Activated CD4-positive, CD25-positive, alpha-beta regulatory T cell (primary cell): ENCODE measurements around the gene KIR2DL3.
"Not testable (repeated sequence)": the region's sequence is repeated elsewhere in the genome, so short reads cannot be mapped to it uniquely, and the experiment has no call there.

Source experiments
- DNase-seq, 4 experiments: peaks; one replicate each; lab custom pipeline; 2025; lab: John Stamatoyannopoulos, UW

Gene KIR2DL3

DNA sequence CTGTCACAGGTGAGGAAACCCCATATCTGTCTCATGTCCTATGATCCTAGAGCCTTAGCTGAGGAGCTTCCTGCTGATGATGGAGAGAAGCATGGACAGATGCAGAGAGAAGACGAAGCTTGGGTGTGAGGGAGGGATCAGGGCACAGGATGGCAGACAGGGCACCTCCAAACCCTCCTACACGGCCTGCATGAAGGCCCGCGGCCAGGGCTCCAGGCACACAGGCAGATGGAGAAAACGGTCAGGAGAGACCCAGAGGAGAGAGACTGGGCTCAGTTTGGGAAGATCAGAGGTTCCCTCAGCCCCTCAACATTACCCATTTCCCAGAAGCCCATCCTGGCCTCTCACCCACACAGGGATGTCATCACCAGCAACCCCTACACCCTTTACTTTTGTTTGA lies 5.8 kb downstream of the KIR2DL3 start:
- not testable (repeated sequence) for DNase-seq

GRCh38 chr19:54747614-54748322 lies 9.5 kb downstream of the KIR2DL3 start:
- not testable (repeated sequence) for DNase-seq

- not testable (repeated sequence) for DNase-seq
These were observed 12.0 kb downstream of the KIR2DL3 start for GRCh38 chr19:54750276-54750675.

DNA sequence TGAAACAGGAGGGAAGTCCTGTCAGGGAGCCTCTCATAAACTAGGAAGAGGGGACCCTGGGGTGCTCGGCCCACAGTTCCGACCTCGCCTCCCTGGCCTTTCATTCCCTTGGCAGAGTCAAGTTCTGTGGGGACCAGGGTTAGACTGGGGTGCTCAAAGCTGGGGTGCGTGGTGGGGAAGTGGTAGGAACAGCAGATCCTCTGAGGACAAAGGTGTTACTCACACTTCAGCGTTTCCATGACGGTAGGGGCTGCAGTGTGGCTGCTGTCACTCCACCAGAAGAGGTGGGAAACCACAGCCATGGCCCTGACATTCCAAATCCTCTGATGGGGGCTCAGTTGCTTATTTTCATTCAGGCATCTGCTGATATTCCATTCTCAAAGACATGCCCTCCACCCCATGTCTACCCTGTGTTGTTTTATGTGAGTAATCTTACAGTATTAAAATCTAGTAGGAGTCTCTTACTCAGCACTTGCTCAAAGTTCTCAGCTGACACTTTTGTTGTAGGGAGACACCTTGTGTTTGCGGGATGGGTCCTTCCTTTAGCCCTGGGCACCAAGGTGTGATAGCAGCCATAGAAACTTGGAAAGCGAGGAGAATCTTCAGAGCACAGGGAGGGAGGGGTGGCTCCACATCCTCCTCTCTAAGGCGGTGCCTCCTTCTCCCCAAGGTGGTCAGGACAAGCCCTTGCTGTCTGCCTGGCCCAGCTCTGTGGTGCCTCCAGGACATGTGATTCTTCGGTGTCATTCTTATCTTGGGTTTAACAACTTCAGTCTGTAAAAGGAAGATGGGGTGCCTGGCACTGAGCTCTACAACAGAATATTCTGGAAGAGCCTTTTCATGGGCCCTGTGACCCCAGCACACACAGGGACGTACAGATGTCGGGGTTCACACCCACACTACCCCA lies 18.1 kb downstream of the KIR2DL3 start:
- DNase-seq = not testable (repeated sequence)

DNA sequence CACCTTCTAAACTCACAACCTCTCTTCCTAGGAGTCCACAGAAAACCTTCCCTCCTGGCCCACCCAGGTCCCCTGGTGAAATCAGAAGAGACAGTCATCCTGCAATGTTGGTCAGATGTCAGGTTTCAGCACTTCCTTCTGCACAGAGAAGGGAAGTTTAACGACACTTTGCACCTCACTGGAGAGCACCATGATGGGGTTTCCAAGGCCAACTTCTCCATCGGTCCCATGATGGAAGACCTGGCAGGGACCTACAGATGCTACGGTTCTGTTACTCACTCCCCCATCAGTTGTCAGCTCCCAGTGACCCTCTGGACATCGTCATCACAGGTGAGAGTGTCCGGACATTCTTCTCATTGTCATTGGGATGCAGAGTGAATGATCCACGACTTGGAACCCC lies 20.3 kb downstream of the KIR2DL3 start:
- DNase-seq = not testable (repeated sequence)

- not testable (repeated sequence) for DNase-seq
These were observed 25.9 kb downstream of the KIR2DL3 start for GRCh38 chr19:54764219-54764618.

DNA sequence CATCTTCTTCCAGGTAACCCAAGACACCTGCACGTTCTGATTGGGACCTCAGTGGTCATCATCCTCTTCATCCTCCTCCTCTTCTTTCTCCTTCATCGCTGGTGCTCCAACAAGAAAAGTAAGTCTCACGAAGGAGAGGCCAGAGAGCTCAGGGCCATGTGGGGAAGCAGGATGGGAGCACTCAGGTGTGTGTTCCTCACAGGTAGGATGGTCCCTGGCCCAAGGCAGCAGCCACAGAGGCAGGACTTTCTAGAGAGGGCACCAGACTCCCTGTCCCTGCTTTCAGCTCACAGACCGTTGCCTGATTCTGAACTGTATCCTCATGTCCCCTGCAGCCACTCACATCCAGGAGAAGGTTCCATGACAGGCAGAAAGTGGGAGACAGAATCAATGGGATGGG lies 28.2 kb downstream of the KIR2DL3 start:
- not testable (repeated sequence) for DNase-seq

DNA sequence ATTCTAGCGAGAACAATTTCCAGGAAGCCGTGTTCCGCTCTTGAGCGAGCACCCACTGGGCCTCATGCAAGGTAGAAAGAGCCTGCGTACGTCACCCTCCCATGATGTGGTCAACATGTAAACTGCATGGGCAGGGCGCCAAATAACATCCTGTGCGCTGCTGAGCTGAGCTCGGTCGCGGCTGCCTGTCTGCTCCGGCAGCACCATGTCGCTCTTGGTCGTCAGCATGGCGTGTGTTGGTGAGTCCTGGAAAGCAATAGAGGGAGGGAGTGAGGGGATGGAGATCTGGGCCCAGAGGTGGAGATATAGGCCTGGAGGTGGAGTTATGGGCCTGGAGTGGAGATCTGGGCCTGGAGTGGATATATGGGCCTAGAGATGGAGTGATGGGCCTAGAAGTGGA lies 31.3 kb downstream of the KIR2DL3 start, which contains the start of gene KIR2DL1:
Gene KIR2DL1, plus strand, starts transcription at position 148 of the 400 bp plus-strand sequence. Its CDS starts 58 bp downstream, at position 206.
- not testable (repeated sequence) for DNase-seq

- not testable (repeated sequence) for DNase-seq
These were observed 32.2 kb downstream of the KIR2DL3 start for GRCh38 chr19:54770511-54770910.

- DNase-seq = not testable (repeated sequence)
These were observed 33.0 kb downstream of the KIR2DL3 start for GRCh38 chr19:54771018-54771960.

DNA sequence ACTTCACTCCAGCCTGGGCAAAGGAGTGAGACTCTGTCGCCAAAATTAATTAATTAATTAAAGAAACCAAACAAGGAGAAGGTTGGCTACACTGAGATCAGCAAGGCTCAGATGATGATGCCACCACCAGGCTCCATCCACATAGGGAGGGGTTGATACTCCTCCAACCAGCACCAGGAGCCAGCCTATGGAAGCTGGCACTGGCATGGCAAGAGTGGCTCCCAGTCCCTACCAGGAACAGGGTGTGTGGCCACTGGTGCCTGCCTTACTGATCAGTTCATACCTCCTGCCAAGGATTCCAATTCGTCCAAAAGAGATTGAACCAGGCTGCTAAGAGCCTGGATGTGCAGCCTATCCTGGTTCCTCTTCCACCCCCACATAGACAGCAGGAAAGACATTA lies 34.4 kb downstream of the KIR2DL3 start:
- not testable (repeated sequence) for DNase-seq

DNA sequence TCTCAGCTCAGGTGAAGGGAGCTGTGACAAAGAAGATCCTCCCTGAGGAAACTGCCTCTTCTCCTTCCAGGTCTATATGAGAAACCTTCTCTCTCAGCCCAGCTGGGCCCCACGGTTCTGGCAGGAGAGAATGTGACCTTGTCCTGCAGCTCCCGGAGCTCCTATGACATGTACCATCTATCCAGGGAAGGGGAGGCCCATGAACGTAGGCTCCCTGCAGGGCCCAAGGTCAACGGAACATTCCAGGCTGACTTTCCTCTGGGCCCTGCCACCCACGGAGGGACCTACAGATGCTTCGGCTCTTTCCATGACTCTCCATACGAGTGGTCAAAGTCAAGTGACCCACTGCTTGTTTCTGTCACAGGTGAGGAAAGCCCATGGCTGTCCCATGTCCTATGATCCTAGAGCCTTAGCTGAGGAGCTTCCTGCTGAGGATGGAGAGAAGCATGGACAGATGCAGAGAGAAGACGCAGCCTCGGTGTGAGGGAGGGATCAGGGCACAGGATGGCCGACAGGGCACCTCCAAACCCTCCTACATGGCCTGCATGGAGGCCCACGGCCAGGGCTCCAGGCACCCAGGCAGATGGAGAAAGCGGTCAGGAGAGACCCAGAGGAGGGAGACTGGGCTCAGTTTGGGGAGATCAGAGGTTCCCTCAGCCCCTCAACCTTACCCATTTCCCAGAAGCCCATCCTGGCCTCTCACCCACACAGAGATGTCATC lies 36.9 kb downstream of the KIR2DL3 start:
- DNase-seq = not testable (repeated sequence)

GRCh38 chr19:54775830-54776229 lies 37.5 kb downstream of the KIR2DL3 start:
- not testable (repeated sequence) for DNase-seq

GRCh38 chr19:54777851-54778250 lies 39.5 kb downstream of the KIR2DL3 start:
- DNase-seq = not testable (repeated sequence)

DNA sequence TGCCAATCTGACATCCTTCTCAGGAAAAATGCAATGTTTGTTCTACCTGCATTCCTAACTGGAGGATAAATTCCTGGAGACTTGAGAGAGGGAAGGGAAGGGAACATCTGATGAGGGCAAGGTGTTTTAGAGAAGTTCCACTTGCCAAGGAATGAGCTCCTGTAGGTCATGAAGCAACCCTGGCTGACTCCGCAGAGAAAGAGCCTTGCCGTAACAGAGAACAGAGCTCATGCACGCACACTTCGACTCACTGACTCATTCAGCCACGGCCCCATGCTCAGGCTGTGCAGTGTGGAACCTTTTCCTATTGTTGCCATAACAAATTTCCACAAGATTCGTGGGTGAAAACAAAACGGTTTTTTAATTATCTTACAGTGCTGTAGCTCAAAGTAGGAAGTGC lies 40.6 kb downstream of the KIR2DL3 start:
- not testable (repeated sequence) for DNase-seq

DNA sequence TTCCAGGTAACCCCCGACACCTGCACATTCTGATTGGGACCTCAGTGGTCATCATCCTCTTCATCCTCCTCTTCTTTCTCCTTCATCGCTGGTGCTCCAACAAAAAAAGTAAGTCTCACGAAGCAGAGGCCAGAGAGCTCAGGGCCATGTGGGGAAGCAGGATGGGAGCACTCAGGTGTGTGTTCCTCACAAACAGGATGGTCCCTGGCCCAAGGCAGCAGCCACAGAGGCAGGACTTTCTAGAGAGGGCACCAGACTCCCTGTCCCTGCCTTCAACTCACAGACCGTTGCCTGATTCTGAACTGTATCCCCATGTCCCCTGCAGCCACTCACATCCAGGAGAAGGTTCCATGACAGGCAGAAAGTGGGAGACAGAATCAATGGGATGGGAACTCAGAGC lies 44.6 kb downstream of the KIR2DL3 start:
- not testable (repeated sequence) for DNase-seq

DNA sequence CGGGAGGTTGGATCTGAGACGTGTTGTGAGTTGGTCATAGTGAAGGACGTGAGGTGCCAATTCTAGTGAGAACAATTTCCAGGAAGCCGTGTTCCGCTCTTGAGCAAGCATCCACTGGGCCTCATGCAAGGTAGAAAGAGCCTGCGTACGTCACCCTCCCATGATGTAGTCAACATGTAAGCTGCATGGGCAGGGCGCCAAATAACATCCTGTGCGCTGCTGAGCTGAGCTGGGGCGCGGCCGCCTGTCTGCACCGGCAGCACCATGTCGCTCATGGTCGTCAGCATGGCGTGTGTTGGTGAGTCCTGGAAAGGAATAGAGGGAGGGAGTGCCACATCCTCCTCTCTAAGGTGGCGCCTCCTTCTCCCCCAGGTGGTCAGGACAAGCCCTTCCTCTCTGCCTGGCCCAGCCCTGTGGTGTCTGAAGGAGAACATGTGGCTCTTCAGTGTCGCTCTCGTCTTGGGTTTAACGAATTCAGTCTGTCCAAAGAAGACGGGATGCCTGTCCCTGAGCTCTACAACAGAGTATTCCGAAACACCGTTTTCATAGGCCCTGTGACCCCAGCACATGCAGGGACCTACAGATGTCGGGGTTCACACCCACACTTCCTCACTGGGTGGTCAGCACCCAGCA lies 47.9 kb downstream of the KIR2DL3 start:
- not testable (repeated sequence) for DNase-seq

- DNase-seq = not testable (repeated sequence)
These were observed 49.8 kb downstream of the KIR2DL3 start for GRCh38 chr19:54788154-54788553.

GRCh38 chr19:54790711-54791110 lies 52.4 kb downstream of the KIR2DL3 start:
- no peak for DNase-seq

- no peak for DNase-seq
These were observed 53.2 kb downstream of the KIR2DL3 start for GRCh38 chr19:54791476-54791875.
